BLaER1 treated with 17β-estradiol and CSF1 and Interleukin-3, amounts not matched to agents 10 nM and 100 nM (cell line): ENCODE measurements around the gene MARS2.
"Not testable (repeated sequence)": the region's sequence is repeated elsewhere in the genome, so short reads cannot be mapped to it uniquely, and the experiment has no call there.

Source experiments
- H3K27ac ChIP-seq, 11 experiments: shearing (Covaris generic); formaldehyde crosslinking; 2 replicates each; pipeline ENCODE4 v1.8.1; 2022
- H3K27me3 ChIP-seq, 11 experiments: shearing (Covaris generic); formaldehyde crosslinking; 2 replicates each; pipeline ENCODE4 v1.8.1; 2022
- H3K36me3 ChIP-seq, 11 experiments: shearing (Covaris generic); formaldehyde crosslinking; 2 replicates each; pipeline ENCODE4 v1.8.1; 2022
- H3K4me1 ChIP-seq, 10 experiments: shearing (Covaris generic); formaldehyde crosslinking; 2 replicates each; pipeline ENCODE4 v1.8.1; 2022
- H3K4me2 ChIP-seq, 11 experiments: shearing (Covaris generic); formaldehyde crosslinking; 2 replicates each; pipeline ENCODE4 v1.8.1; 2022
- H3K4me3 ChIP-seq, 10 experiments: shearing (Covaris generic); formaldehyde crosslinking; 2 replicates each; pipeline ENCODE4 v1.8.1; 2022
- H3K9ac ChIP-seq, 11 experiments: shearing (Covaris generic); formaldehyde crosslinking; 2 replicates each; pipeline ENCODE4 v1.8.1; 2022
- H3K9me3 ChIP-seq, 11 experiments: shearing (Covaris generic); formaldehyde crosslinking; replicated peaks in 1 of 11; 2 replicates each; pipeline ENCODE4 v1.8.1; 2022
- H4K20me1 ChIP-seq, 11 experiments: shearing (Covaris generic); formaldehyde crosslinking; 2 replicates each; pipeline ENCODE4 v1.8.1; 2022
- Cebpa-rat ChIP-seq, 11 experiments: shearing (Covaris generic); IDR thresholded peaks; 2 replicates each; pipeline ENCODE4 v1.8.1; 2022

Gene MARS2

DNA sequence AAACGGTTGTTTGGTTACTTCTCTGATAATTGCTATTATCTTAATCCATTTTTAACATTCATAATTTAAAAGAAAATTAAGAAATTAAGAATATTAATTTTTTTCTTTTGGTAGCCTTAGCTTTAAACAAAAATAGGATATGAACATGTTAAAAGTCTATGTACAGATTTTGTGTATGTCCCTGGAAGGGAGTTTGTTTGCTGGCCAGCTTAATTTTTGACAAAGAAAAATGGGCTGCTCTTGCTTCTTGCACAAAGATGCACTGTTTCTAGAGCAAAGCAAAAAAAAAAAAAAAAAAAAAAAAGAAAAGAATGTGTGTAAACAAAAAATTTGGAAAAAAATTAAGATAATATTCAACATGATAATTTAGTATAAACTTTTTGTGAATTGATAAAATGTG is 31.1 kb upstream of the MARS2 start:
- Histone ChIP-seq H4K20me1 (no peaks in the 10 kb centered on the region), H3K4me2 (no peak overlapping the region), H3K36me3 (no peaks in the 10 kb centered on the region), H3K9ac (no peak overlapping the region), H3K4me3 (no peak overlapping the region), H3K27me3 (no peaks in the 10 kb centered on the region), H3K9me3 (no peaks in the 10 kb centered on the region), H3K27ac (no peak overlapping the region), H3K4me1 (peaks cover 0 to 11% (median 0%) of the 10 kb centered on the region in 10 experiments; a peak in 1 of 20 replicates)
- TF ChIP-seq Cebpa-rat (IDR thresholded peaks at IDR 0.05) = no peak

DNA sequence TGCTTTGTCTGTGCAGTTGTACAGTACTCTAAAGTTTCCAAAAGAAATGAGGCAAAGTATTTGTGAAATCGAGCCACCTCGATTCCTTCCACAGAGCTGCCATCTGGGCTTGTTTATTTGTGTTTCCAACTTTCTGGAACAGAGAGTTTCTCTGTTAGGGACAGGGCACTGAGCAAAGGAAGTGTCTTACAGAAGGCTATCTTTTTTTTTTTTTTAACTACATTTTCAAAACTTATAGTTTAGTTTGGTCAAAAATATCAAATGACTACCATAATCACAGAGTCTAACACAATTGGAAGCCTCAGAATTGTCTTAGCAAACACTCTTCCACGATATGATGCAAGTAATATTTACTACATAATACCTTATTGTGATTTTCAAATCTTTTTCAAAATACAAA is 30.6 kb upstream of the MARS2 start:
- no peaks in the 10 kb centered on the region for H4K20me1 ChIP-seq
- H3K9ac ChIP-seq = no peak overlapping the region
- H3K9me3 ChIP-seq = no peaks in the 10 kb centered on the region
- no peak overlapping the region for H3K4me3 ChIP-seq
- H3K27me3 ChIP-seq = no peaks in the 10 kb centered on the region
- no peaks in the 10 kb centered on the region for H3K36me3 ChIP-seq
- TF ChIP-seq Cebpa-rat (IDR thresholded peaks at IDR 0.05) = no peak
- peaks cover 0 to 11% (median 0%) of the 10 kb centered on the region in 10 experiments; a peak in 1 of 20 replicates for H3K4me1 ChIP-seq
- H3K27ac ChIP-seq = no peak overlapping the region
- no peak overlapping the region for H3K4me2 ChIP-seq

DNA sequence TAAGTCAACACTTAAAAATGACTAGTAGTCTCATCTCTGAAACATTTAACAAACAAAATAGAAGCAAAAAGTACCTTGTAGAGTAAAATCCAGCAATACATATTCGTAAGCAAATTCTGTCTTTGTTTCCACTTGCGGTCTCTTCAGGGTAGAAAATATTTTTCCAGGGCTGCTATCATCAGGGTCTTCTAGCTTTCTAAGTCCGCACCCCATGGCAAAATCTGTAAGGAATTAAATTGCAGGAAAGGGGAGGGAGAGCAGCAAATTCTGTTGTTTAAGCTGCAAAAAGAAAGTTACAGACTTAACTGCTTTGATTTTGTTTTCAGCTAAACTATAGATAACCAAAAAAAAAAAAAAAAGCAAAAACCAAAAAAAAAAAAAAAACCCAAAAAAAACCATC is 29.9 kb upstream of the MARS2 start, which contains the start of gene RFTN2:
TSS of gene RFTN2 (minus strand) at position 342 of the 400 bp plus-strand sequence. CDS start at position 213, 129 bp downstream.
- no peak for TF ChIP-seq Cebpa-rat (IDR thresholded peaks at IDR 0.05)
- Histone ChIP-seq H4K20me1 (no peaks in the 10 kb centered on the region), H3K4me2 (no peak within 1 kb of the TSS), H3K4me1 (peaks cover 0 to 10% (median 0%) of the 10 kb centered on the region in 10 experiments; a peak in 1 of 20 replicates), H3K9ac (no peak within 1 kb of the TSS), H3K9me3 (no peaks in the 10 kb centered on the region), H3K4me3 (no peak within 1 kb of the TSS), H3K36me3 (no peaks in the 10 kb centered on the region), H3K27me3 (no peaks in the 10 kb centered on the region), H3K27ac (no peak within 1 kb of the TSS)

DNA sequence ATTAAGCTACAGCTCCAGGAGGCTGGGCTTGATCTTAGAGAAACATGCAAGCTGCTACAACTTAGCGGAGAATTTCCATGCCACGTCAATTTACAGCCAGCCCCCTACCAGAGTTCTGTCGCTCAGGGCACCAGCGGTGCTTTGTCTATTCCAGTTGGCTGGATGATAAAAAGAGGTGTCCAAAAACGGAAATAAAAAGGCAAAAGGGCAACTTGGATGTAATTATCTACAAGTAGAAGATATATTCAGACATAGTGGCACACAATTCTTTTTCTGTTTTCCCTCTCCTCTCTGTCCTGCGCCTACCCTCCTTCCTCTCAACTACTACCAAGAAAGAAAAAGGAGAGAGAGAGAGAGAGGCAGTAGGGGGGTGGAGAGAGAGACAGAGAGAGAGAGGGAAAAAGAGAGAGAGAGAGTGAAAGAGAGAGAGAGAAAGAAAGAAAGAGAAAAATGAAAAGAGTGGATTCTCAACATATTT is 29.4 kb upstream of the MARS2 start:
- Histone ChIP-seq H3K27me3 (no peaks in the 10 kb centered on the region), H3K4me2 (no peak overlapping the region), H3K4me1 (peaks cover 0 to 5% (median 0%) of the 10 kb centered on the region in 10 experiments; a peak in 1 of 20 replicates), H3K36me3 (no peaks in the 10 kb centered on the region), H3K4me3 (no peak overlapping the region), H4K20me1 (no peaks in the 10 kb centered on the region), H3K9me3 (no peaks in the 10 kb centered on the region), H3K9ac (no peak overlapping the region), H3K27ac (no peak overlapping the region)
- no peak for TF ChIP-seq Cebpa-rat (IDR thresholded peaks at IDR 0.05)

DNA sequence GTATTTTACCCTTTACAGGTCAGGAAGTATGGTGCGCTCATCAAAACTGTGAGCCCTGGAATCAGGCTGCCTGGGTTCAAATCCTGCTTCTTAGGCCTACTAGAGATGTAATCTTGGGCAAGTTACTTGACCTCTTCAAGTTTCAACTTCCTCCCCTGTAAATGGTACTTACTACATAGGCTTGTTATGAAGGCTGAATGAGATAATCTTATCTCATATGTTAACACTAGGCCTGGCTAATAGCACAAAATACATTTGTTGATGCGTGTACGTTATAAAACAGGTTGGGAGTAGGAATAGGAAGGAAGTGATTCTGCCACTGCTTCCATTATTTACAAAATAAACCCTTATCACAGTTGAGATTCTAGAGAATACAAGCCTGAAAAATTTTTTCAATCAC is 28.1 kb upstream of the MARS2 start:
- Histone ChIP-seq H3K4me2 (no peak overlapping the region), H3K9me3 (no peaks in the 10 kb centered on the region), H3K4me3 (no peak overlapping the region), H3K27me3 (no peaks in the 10 kb centered on the region), H3K27ac (no peak overlapping the region), H4K20me1 (no peaks in the 10 kb centered on the region), H3K36me3 (no peaks in the 10 kb centered on the region), H3K4me1 (peaks cover 0 to 5% (median 0%) of the 10 kb centered on the region in 10 experiments; a peak in 1 of 20 replicates), H3K9ac (no peak overlapping the region)
- no peak for TF ChIP-seq Cebpa-rat (IDR thresholded peaks at IDR 0.05)

DNA sequence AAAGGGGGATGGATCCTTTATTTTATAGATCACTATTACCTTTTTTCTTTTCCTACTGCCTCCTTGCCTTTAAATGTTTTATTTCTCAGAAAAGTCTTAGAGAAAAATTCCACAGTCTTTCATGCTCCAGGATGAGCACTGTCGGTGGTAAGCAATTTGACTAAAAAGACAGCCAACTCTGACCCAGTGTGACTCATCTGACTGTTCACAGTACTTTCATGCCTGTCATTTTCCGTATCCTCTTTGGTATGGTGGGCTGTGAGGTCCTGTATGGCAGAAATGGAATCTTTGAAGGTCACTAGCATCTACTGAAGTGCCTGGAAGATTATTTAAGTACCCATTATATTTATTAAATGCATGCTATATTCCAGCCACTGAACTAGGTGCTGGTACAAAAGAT is 27.7 kb upstream of the MARS2 start:
- TF ChIP-seq Cebpa-rat (IDR thresholded peaks at IDR 0.05) = no peak
- no peaks in the 10 kb centered on the region for H4K20me1 ChIP-seq
- H3K4me3 ChIP-seq = no peak overlapping the region
- H3K4me2 ChIP-seq = no peak overlapping the region
- H3K27ac ChIP-seq = no peak overlapping the region
- peaks cover 0 to 5% (median 0%) of the 10 kb centered on the region in 10 experiments; a peak in 1 of 20 replicates for H3K4me1 ChIP-seq
- H3K36me3 ChIP-seq = no peaks in the 10 kb centered on the region
- no peak overlapping the region for H3K9ac ChIP-seq
- no peaks in the 10 kb centered on the region for H3K9me3 ChIP-seq
- H3K27me3 ChIP-seq = no peaks in the 10 kb centered on the region

DNA sequence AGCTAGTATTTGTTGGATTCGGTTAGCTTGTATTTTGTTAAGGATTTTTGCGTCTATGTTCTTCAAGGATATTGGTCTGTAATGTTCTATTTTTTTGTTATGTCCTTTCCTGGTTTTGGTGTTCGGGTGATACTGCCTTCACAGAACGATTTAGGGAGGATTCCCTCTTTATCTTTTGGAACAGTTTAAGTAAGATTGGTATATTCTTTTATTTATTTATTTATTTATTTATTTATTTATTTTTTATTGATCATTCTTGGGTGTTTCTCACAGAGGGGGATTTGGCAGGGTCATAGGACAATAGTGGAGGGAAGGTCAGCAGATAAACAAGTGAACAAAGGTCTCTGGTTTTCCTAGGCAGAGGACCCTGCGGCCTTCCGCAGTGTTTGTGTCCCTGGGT is 10.0 kb upstream of the MARS2 start:
- H3K36me3 ChIP-seq, H3K4me3 ChIP-seq, H3K4me1 ChIP-seq, H3K9ac ChIP-seq, H3K27me3 ChIP-seq, H3K27ac ChIP-seq, H3K4me2 ChIP-seq, H4K20me1 ChIP-seq: not testable (repeated sequence)
- H3K9me3 ChIP-seq = peaks cover 0 to 18% (median 6%) of the 10 kb centered on the region in 11 experiments; a peak in 11 of 22 replicates

DNA sequence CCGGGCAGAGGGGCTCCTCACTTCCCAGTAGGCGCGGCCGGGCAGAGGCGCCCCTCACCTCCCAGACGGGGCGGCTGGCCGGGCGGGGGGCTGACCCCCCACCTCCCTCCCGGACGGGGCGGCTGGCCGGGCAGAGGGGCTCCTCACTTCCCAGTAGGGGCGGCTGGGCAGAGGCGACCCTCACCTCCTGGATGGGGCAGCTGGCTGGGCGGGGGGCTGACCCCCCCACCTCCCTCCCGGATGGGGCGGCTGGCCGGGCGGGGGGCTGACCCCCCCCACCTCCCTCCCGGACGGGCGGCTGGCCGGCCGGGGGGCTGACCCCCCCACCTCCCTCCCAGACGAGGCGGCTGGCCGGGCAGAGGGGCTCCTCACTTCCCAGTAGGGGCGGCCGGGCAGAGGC is 9.2 kb upstream of the MARS2 start:
- not testable (repeated sequence) for H3K4me2 ChIP-seq, H3K27ac ChIP-seq, H3K36me3 ChIP-seq, H3K27me3 ChIP-seq, H3K4me1 ChIP-seq, H3K4me3 ChIP-seq, H3K9ac ChIP-seq, H4K20me1 ChIP-seq
- peaks cover 0 to 18% (median 6%) of the 10 kb centered on the region in 11 experiments; a peak in 11 of 22 replicates for H3K9me3 ChIP-seq

DNA sequence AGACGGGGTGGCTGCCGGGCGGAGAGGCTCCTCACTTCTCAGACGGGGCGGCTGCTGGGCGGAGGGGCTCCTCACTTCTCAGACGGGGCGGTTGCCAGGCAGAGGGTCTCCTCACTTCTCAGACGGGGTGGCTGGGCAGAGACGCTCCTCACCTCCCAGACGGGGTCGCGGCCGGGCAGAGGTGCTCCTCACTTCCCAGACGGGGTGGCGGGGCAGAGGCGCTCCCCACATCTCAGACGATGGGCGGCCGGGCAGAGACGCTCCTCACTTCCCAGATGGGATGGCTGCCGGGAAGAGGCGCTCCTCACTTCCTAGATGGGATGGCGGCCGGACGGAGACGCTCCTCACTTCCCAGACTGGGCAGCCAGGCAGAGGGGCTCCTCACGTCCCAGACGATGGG is 8.6 kb upstream of the MARS2 start:
- H3K36me3 ChIP-seq, H3K27ac ChIP-seq, H4K20me1 ChIP-seq, H3K9ac ChIP-seq, H3K4me1 ChIP-seq, H3K27me3 ChIP-seq, H3K4me2 ChIP-seq, H3K4me3 ChIP-seq: not testable (repeated sequence)
- H3K9me3 ChIP-seq = peaks cover 0 to 18% (median 6%) of the 10 kb centered on the region in 11 experiments; a peak in 11 of 22 replicates

DNA sequence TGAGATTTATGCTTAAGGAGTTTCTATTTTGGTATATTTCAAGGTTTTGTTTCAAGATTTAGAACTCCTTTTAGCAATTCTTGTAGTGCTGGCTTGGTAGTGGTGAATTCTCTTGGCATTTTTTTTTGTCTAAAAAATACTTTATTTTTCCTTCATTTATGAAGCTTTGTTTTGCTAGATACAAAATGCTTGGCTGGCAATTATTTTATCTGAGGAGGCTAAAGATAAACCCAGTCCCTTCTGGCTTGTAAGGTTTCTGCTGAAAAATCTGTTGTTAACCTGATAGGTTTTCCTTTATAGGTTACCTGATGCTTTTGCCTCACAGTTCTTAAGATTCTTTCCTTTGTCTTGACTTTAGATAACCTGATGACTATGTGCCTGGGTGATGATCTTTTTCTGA is 5.4 kb upstream of the MARS2 start:
- H3K9me3 ChIP-seq = peaks cover 0 to 10% (median 0%) of the 10 kb centered on the region in 11 experiments; a peak in 6 of 22 replicates
- H3K36me3 ChIP-seq, H3K4me3 ChIP-seq, H3K4me2 ChIP-seq, H3K9ac ChIP-seq, H3K27ac ChIP-seq, H3K27me3 ChIP-seq, H3K4me1 ChIP-seq, H4K20me1 ChIP-seq: not testable (repeated sequence)
